IMR-90 (cell line): ENCODE measurements around the gene ISCA2. TPM values are rescaled to one million over a fixed set of nuclear protein-coding genes. Genes with fewer than 3 reads are reported as not detected.

Source experiments
- ATAC-seq: fragments of 200-7000 bp; cut with Tn5 transposase; 2 replicates; pipeline ENCODE4 v1.9.1; 2020; ENCODE audit warnings: low read depth, mild to moderate bottlenecking, moderate library complexity
- BruUV-seq: library from RNA; stranded (reverse); fragments of 400-500 nt; replicated peaks from 2 replicates; lab custom pipeline; 2021; lab: Mats Ljungman, UMichigan
- CTCF ChIA-PET: fragments of 300-600 bp; formaldehyde crosslinking; extraction: SDS; loops from one replicate; lab custom pipeline; 2021; ENCODE audit warnings: antibody characterized with exemption; lab: Yijun Ruan, JAX
- POLR2A ChIA-PET: fragments of 300-600 bp; sonication (Branson Sonifier 250); formaldehyde crosslinking; loops from one replicate; lab custom pipeline; 2022; ENCODE audit warnings: antibody characterized with exemption; ENCODE audit not compliant: unreplicated experiment; lab: Charles Lee
- DNase-seq: peaks from one replicate; pipeline ENCODE4 v3.0.0; 2013
- H2AFZ ChIP-seq: replicated peaks from 2 replicates; pipeline ENCODE3; 2013; ENCODE audit warnings: low read length, mild to moderate bottlenecking; ENCODE audit not compliant: poor library complexity
- H2AK5ac ChIP-seq: 2 replicates; pipeline ENCODE4 v1.6.1; 2013; ENCODE audit warnings: low read depth, low read length, inconsistent platforms
- H2AK9ac ChIP-seq: replicated peaks from 2 replicates; pipeline ENCODE3; 2013; ENCODE audit warnings: mild to moderate bottlenecking, low read depth, low read length, moderate library complexity; ENCODE audit not compliant: poor library complexity
- H2BK120ac ChIP-seq: 2 replicates; pipeline ENCODE4 v1.6.1; 2013; ENCODE audit warnings: low read depth, low read length, inconsistent platforms
- H2BK15ac ChIP-seq: 3 replicates; pipeline ENCODE4 v1.6.1; 2013; ENCODE audit warnings: low read depth, low read length, inconsistent platforms
- H2BK20ac ChIP-seq: 2 replicates; pipeline ENCODE4 v1.6.1; 2013; ENCODE audit warnings: low read depth, mild to moderate bottlenecking, inconsistent platforms, low read length, moderate library complexity
- H2BK5ac ChIP-seq: 2 replicates; pipeline ENCODE4 v1.6.1; 2013; ENCODE audit warnings: mild to moderate bottlenecking, low read depth, low read length, inconsistent platforms; ENCODE audit not compliant: poor library complexity, severe bottlenecking
- H3K14ac ChIP-seq: replicated peaks from 2 replicates; pipeline ENCODE4 v1.6.1; 2013; ENCODE audit warnings: low read depth, low read length, inconsistent platforms
- H3K18ac ChIP-seq: 2 replicates; pipeline ENCODE4 v1.6.1; 2013; ENCODE audit warnings: low read depth, low read length, control low read depth
- H3K23ac ChIP-seq: 2 replicates; pipeline ENCODE4 v1.6.1; 2013; ENCODE audit warnings: low read depth, low read length, inconsistent platforms
- H3K27ac ChIP-seq: 2 replicates; pipeline ENCODE4 v1.5.1; 2013; ENCODE audit warnings: mild to moderate bottlenecking, control low read depth, low read length; ENCODE audit not compliant: insufficient read depth
- H3K27me3 ChIP-seq: 2 replicates; pipeline ENCODE4 v1.6.1; 2013; ENCODE audit warnings: low read length; ENCODE audit not compliant: control insufficient read depth, insufficient read depth
- H3K36me3 ChIP-seq: 2 replicates; pipeline ENCODE4 v1.6.1; 2013; ENCODE audit warnings: low read length, mixed read lengths; ENCODE audit not compliant: control insufficient read depth, insufficient read depth
- H3K4ac ChIP-seq: 2 replicates; pipeline ENCODE4 v1.6.1; 2013; ENCODE audit warnings: low read depth, low read length, inconsistent platforms
- H3K4me1 ChIP-seq: 2 replicates; pipeline ENCODE4 v1.6.1; 2013; ENCODE audit warnings: low read length, mixed read lengths; ENCODE audit not compliant: control insufficient read depth, insufficient read depth
- H3K4me2 ChIP-seq: 2 replicates; pipeline ENCODE4 v1.6.1; 2013; ENCODE audit warnings: low read depth, mild to moderate bottlenecking, control low read depth, low read length, moderate library complexity
- H3K4me3 ChIP-seq: 2 replicates; pipeline ENCODE4 v1.5.1; 2013; ENCODE audit warnings: low read depth, mild to moderate bottlenecking, control low read depth, low read length, moderate library complexity; ENCODE audit not compliant: insufficient read depth
- H3K56ac ChIP-seq: 2 replicates; pipeline ENCODE4 v1.6.1; 2013; ENCODE audit warnings: low read length, inconsistent platforms; ENCODE audit not compliant: insufficient read depth; ENCODE audit errors: extremely low read depth
- H3K79me1 ChIP-seq, 2 experiments: 2 replicates each; pipeline ENCODE4 v1.6.1; 2013; ENCODE audit warnings: low read length in 2 of 2, inconsistent platforms in 1 of 2, low read depth in 1 of 2
- H3K9ac ChIP-seq: 2 replicates; pipeline ENCODE4 v1.6.1; 2013; ENCODE audit warnings: low read depth, low read length, control low read depth
- H3K9me1 ChIP-seq: 2 replicates; pipeline ENCODE4 v1.6.1; 2013; ENCODE audit warnings: low read length, inconsistent platforms; ENCODE audit not compliant: insufficient read depth
- H3K9me3 ChIP-seq: 2 replicates; pipeline ENCODE4 v1.6.1; 2013; ENCODE audit warnings: low read length; ENCODE audit not compliant: control insufficient read depth, insufficient read depth
- H4K20me1 ChIP-seq: 2 replicates; pipeline ENCODE4 v1.6.1; 2013; ENCODE audit warnings: low read length, inconsistent platforms; ENCODE audit not compliant: insufficient read depth
- H4K5ac ChIP-seq: 2 replicates; pipeline ENCODE4 v1.6.1; 2013; ENCODE audit warnings: mild to moderate bottlenecking, low read depth, low read length, control low read depth
- H4K8ac ChIP-seq, 2 experiments: 2 replicates each; pipeline ENCODE4 v1.6.1; 2013; ENCODE audit warnings: low read depth in 2 of 2, low read length in 2 of 2, control low read depth in 1 of 2, inconsistent platforms in 1 of 2
- H4K91ac ChIP-seq: 2 replicates; pipeline ENCODE4 v1.6.1; 2013; ENCODE audit warnings: low read depth, low read length, inconsistent platforms; ENCODE audit not compliant: insufficient read depth
- BHLHE40 ChIP-seq: fragments of 150-350 bp; IDR thresholded peaks from 2 replicates; pipeline ENCODE4 v1.6.1; 2016; ENCODE audit warnings: mild to moderate bottlenecking, low read depth, low read length
- CEBPB ChIP-seq: IDR thresholded peaks from 2 replicates; pipeline ENCODE4 v1.6.1; 2012; ENCODE audit warnings: low read depth, low read length, improper control_type of control experiment
- CHD1 ChIP-seq: IDR thresholded peaks from 2 replicates; pipeline ENCODE4 v1.6.1; 2012; ENCODE audit warnings: low read depth, low read length, improper control_type of control experiment
- FOS ChIP-seq: fragments of 150-350 bp; IDR thresholded peaks from 2 replicates; pipeline ENCODE4 v1.6.1; 2016; ENCODE audit warnings: low read depth, low read length
- MAFK ChIP-seq: IDR thresholded peaks from 2 replicates; pipeline ENCODE4 v1.6.1; 2012; ENCODE audit warnings: low read depth, low read length, improper control_type of control experiment
- MAZ ChIP-seq: IDR thresholded peaks from 2 replicates; pipeline ENCODE4 v1.6.1; 2012; ENCODE audit warnings: low read depth, mild to moderate bottlenecking, low read length, improper control_type of control experiment, moderate library complexity, borderline replicate concordance
- MXI1 ChIP-seq: IDR thresholded peaks from 2 replicates; pipeline ENCODE4 v1.6.1; 2012; ENCODE audit warnings: low read depth, mild to moderate bottlenecking, low read length, moderate library complexity, borderline replicate concordance
- NFE2L2 ChIP-seq: fragments of 150-350 bp; IDR thresholded peaks from 2 replicates; pipeline ENCODE4 v1.6.1; 2016; ENCODE audit warnings: low read depth, mild to moderate bottlenecking, low read length
- POLR2A ChIP-seq: IDR thresholded peaks from 2 replicates; pipeline ENCODE4 v1.6.1; 2012; ENCODE audit warnings: mild to moderate bottlenecking, low read depth, low read length
- RAD21 ChIP-seq: IDR thresholded peaks from 2 replicates; pipeline ENCODE4 v1.6.1; 2012; ENCODE audit warnings: low read length, improper control_type of control experiment
- RCOR1 ChIP-seq: IDR thresholded peaks from 2 replicates; pipeline ENCODE4 v1.6.1; 2012; ENCODE audit warnings: mild to moderate bottlenecking, low read length, improper control_type of control experiment; ENCODE audit not compliant: insufficient replicate concordance
- RFX5 ChIP-seq: IDR thresholded peaks from 2 replicates; pipeline ENCODE4 v1.8.0; 2012; ENCODE audit warnings: low read depth, mild to moderate bottlenecking, low read length, moderate library complexity
- SMC3 ChIP-seq: fragments of 150-350 bp; IDR thresholded peaks from 2 replicates; pipeline ENCODE4 v1.6.1; 2016; ENCODE audit warnings: low read depth, mild to moderate bottlenecking, antibody characterized with exemption, low read length, moderate library complexity
- USF2 ChIP-seq: fragments of 150-350 bp; IDR thresholded peaks from 2 replicates; pipeline ENCODE4 v1.6.1; 2017; ENCODE audit warnings: mild to moderate bottlenecking, antibody characterized with exemption, low read length, low read depth
- WGBS, 2 experiments: methylation state at CpG; one replicate each; pipeline versions ENCODE4 v1.1.5 to v1.1.7; 2013; ENCODE audit warnings: missing lambda C conversion rate in 2 of 2; ENCODE audit not compliant: insufficient read length in 1 of 2; ENCODE audit errors: extremely low coverage in 2 of 2; 5-methylcytosine and 5-hydroxymethylcytosine counted together
- dilution Hi-C: fragments of 300-500 bp; cut with HindIII; formaldehyde crosslinking; loops from one replicate; pipeline ENCODE4 v1.14.3; 2018; ENCODE audit warnings: low sequenced_read_pairs; ENCODE audit not compliant: unreplicated experiment
- in situ Hi-C: fragments of 300-500 bp; cut with MboI; formaldehyde crosslinking; loops from 3 replicates; pipeline ENCODE4 v1.14.3; 2019; ENCODE audit warnings: low sequenced_read_pairs, inconsistent platforms, mixed read lengths
- intact Hi-C: fragments of 100-400 bp; cut with micrococcal nuclease; formaldehyde crosslinking; loops from 2 replicates; pipeline ENCODE4 v1.10.0; 2022
- polyA plus RNA-seq, 3 experiments: library from polyadenylated mRNA; depleted of rRNA; stranded (reverse); fragments of >200 nt; gene quantifications; 2 replicates each; pipeline ENCODE4 v1.2.3, GENCODE V29; 2012; ENCODE audit warnings: low replicate concordance in 1 of 3
- total RNA-seq: library from RNA; depleted of rRNA; stranded (reverse); fragments of >200 nt; gene quantifications from 2 replicates; pipeline ENCODE4 v1.2.3, GENCODE V29; 2012
- TF ChIP-seq, protein P1 (sequence below): fragments of 150-350 bp; IDR thresholded peaks from 2 replicates; pipeline ENCODE4 v1.6.1; 2016; ENCODE audit warnings: low read depth, mild to moderate bottlenecking, low read length, moderate library complexity, borderline replicate concordance
- TF ChIP-seq, protein P2 (sequence below): conservative IDR thresholded peaks from 2 replicates; pipeline ENCODE4 v1.5.1; 2012; ENCODE audit warnings: mild to moderate bottlenecking, low read depth, low read length, improper control_type of control experiment

The ISCA2 gene
- total and polyA plus RNA-seq, 2 of the 4 experiments (the other 2 are of a cell fraction) = 5.4 to 25.7 TPM

- POLR2A ChIA-PET = no interaction called here
- Histone ChIP-seq H3K4ac (0 out of 2 replicates have a peak overlapping the region, but pooled peaks have one; percentile 5), H3K9me1 (peaks cover 25% of the 10 kb centered on the region), H3K56ac (no peak overlapping the region), H3K79me1 (peaks cover 0 to 7% of the 10 kb centered on the region in 2 experiments; a peak in 1 of 4 replicates), H4K5ac (no peak overlapping the region), H3K27ac (no peak overlapping the region), H4K8ac (no peak overlapping the region), H3K4me2 (no peak overlapping the region), H3K27me3 (no peaks in the 10 kb centered on the region), H2AK5ac (no peak overlapping the region), H2BK20ac (no peak overlapping the region), H2AFZ (no peak overlapping the region), H3K14ac (no peak overlapping the region), H3K4me3 (no peak overlapping the region), H3K23ac (no peak overlapping the region), H2BK120ac (no peak overlapping the region), H2AK9ac (no peak overlapping the region), H3K18ac (no peak overlapping the region), H3K9me3 (no peaks in the 10 kb centered on the region), H2BK15ac (no peak overlapping the region), H3K36me3 (peaks cover 16% of the 10 kb centered on the region), H2BK5ac (no peak overlapping the region), H4K20me1 (no peaks in the 10 kb centered on the region), H4K91ac (no peak overlapping the region), H3K9ac (no peak overlapping the region), H3K4me1 (peaks cover 17% of the 10 kb centered on the region)
- BruUV-seq = no TSS peak
- TF ChIP-seq NFE2L2 = no peak
- no peak for TF ChIP-seq MAFK
- TF ChIP-seq RAD21 = no peak
- TF ChIP-seq BHLHE40 = no peak
- no peak for TF ChIP-seq CEBPB
- no peak for TF ChIP-seq RFX5
- no peak for TF ChIP-seq USF2
- TF ChIP-seq FOS = no peak
- TF ChIP-seq MXI1 = no peak
- TF ChIP-seq, protein P1, sequence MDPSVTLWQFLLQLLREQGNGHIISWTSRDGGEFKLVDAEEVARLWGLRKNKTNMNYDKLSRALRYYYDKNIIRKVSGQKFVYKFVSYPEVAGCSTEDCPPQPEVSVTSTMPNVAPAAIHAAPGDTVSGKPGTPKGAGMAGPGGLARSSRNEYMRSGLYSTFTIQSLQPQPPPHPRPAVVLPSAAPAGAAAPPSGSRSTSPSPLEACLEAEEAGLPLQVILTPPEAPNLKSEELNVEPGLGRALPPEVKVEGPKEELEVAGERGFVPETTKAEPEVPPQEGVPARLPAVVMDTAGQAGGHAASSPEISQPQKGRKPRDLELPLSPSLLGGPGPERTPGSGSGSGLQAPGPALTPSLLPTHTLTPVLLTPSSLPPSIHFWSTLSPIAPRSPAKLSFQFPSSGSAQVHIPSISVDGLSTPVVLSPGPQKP = no peak
- no peak for TF ChIP-seq MAZ
- TF ChIP-seq RCOR1 = no peak
- no peak for TF ChIP-seq CHD1
- no peak for TF ChIP-seq SMC3
- TF ChIP-seq POLR2A = no peak
- TF ChIP-seq, protein P2, sequence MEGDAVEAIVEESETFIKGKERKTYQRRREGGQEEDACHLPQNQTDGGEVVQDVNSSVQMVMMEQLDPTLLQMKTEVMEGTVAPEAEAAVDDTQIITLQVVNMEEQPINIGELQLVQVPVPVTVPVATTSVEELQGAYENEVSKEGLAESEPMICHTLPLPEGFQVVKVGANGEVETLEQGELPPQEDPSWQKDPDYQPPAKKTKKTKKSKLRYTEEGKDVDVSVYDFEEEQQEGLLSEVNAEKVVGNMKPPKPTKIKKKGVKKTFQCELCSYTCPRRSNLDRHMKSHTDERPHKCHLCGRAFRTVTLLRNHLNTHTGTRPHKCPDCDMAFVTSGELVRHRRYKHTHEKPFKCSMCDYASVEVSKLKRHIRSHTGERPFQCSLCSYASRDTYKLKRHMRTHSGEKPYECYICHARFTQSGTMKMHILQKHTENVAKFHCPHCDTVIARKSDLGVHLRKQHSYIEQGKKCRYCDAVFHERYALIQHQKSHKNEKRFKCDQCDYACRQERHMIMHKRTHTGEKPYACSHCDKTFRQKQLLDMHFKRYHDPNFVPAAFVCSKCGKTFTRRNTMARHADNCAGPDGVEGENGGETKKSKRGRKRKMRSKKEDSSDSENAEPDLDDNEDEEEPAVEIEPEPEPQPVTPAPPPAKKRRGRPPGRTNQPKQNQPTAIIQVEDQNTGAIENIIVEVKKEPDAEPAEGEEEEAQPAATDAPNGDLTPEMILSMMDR = no peak
- CTCF ChIA-PET = no interaction called here
- 93% methylated on average over 5 of the region's 6 CpGs; no CpG with 5 or more reads in 1 of the 2 experiments for WGBS, 2 experiments
- ATAC-seq = no peak
- DNase-seq = no peak
- intact Hi-C loops (no loop called here), in situ Hi-C loops (no loop called here), dilution Hi-C loops (no loop called here)
Measured at GRCh38 chr14:74518221-74518620, 24.7 kb downstream of the ISCA2 start.
